Middle frontal gyrus (tissue), 1 donor: ENCODE data around the gene CORO7.

Experiments
- DNase-seq: peaks from one replicate; pipeline ENCODE4 v3.0.0-alpha.2; 2015; ENCODE audit warnings: low spot score; ENCODE audit errors: extremely low spot score

The CORO7 gene

DNA sequence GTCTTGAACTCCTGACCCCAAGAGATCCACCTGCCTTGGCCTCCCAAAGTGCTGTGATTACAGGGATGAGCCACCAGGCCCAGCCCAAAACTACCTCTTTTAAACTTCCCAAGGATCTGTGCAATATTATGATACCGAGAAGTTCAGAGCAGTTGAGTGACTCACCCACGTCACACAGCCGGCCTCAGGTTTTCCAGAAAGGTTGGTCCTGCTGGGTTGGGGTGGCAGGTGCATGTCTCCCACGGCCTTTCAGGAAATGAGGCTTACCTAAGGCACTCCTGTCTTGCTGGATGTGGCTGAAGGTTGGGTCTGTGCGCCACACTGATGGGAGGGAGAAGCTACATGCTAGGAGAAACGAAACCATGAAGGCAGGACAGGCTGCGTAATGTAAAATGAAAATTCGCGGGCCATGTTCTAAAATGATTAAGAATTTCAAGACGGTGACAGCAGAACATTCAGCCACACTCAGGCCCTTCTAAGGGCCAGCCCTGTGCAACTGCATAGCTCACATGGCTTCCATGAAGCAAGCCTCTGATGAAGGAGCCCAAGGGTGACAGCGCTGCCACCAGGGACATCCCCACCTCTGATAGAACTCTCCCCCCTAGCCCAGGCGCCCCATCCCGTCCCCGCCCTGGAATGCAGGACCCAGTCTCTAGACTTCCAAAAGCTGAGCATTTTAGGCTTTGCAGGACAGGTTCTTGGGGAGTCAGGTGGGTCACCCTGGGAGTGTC, 107.1 kb downstream of the CORO7 start:
- DNase-seq, result no peak

DNA sequence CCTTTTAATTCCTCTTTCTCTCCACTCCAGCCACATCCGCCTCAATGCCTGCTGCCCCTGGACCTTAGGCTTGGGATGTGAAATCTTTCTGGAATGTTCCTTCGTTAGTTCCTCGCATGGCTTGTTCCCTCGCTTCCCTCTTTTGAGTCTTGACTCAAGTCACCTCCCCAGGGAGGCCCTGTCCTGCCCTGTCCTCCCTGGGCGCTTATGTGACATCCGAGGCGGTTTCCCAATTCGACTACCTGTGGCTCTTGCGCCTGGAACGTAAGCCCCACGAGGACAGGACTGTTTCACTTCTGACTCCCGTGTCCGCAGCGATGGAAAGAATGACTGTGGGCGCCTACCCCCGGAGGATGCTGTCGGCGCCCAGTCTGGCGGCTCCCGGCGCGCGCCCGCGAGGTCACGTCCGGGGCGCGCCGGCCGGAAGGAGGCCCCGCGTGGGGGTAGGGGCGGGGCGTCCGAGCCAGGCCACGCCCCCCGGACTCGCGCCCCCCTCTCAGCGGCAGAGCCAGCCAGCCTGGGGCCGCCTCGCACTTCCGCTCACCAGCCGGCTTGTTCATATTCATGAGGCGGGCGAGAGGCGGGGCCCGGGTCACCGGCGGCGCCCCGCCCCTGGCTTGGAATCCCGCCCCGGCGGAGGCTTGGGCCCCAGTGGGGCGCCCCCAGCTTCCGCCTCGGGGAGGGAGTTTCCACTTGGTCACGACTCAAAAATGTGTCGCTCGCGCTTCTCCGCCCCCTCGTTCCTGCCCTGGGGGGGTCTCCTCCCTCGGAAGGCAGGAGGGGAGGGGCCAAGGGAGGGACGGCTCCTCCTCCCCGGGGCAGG, 109.0 kb downstream of the CORO7 start:
- DNase-seq, result peak; percentile 59

DNA sequence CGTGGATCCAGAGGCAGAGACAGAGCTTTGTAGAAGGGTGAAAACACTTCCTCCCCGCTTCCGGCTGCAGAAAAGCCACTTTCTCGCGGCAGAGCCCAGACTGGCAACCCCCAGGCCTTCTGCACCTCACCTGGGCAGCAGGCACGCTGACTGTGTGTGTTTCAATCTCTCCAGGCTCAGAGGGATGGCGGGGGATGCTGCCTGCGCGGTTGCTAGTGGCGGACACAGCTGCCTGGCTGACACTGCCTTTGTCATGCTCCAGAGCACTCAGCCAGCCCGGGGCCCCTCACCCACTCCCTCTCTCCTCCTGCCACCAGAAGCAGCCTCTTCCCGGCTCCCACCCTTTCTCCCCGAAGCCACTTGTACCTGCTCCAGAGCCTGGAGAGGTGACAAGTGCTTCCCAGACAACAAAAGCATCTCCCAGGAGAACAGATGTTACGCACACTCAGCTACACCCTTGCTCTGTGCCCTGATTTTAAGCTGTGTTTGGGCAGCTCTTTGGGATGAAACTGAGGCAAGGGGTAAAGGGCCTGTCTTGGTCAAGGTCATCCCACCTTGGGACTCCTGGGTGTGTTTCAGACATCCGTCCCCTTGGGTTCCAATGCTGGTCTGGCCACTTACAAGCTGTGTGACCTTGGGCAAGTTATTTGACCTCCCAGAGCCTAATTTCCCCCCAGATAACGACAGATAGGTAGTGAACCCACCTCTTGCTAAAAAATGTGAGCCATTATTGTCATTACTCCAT, 109.8 kb downstream of the CORO7 start:
- DNase-seq, result no peak
